ENCODE data around the gene TRIM25. TPM values are rescaled to one million over a fixed set of nuclear protein-coding genes. Genes with fewer than 3 reads are reported as not detected.

TRIM25 gene
- total and polyA plus RNA-seq, 2 experiments from 2014 or later = 7.3 to 13.8 TPM

DNA sequence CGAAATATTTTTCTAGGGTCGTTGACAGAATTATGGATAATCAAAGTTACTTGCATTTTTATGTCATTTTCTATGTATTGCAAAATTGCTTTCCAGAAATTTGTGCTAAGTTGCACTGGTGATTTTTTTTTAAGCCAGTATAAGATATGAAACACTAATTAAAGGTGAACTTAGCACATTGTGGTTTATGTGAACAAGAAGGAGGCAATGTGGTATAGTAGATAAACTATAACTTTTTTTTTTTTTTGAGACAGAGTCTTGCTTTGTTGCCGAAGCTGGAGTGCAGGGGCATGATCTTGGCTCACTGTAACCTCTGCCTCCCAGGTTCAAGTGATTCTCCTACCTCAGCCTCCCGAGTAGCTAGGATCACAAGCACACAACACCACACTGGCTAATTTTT, 66.7 kb downstream of the TRIM25 start:
- no peak for DNase-seq (ENCODE audit: low read depth in 1 of 2, low spot score in 1 of 2)
- Histone ChIP-seq H3K27ac (no peak overlapping the region), H3K4me3 (no peak overlapping the region), H3K4me1 (ENCODE audit: low read depth) (peaks cover 7% of the 10 kb centered on the region), H3K36me3 (peaks cover 3% of the 10 kb centered on the region), H3K9me3 (ENCODE audit: low read depth) (no peaks in the 10 kb centered on the region), H3K27me3 (no peaks in the 10 kb centered on the region)
- TF ChIP-seq, protein P1, sequence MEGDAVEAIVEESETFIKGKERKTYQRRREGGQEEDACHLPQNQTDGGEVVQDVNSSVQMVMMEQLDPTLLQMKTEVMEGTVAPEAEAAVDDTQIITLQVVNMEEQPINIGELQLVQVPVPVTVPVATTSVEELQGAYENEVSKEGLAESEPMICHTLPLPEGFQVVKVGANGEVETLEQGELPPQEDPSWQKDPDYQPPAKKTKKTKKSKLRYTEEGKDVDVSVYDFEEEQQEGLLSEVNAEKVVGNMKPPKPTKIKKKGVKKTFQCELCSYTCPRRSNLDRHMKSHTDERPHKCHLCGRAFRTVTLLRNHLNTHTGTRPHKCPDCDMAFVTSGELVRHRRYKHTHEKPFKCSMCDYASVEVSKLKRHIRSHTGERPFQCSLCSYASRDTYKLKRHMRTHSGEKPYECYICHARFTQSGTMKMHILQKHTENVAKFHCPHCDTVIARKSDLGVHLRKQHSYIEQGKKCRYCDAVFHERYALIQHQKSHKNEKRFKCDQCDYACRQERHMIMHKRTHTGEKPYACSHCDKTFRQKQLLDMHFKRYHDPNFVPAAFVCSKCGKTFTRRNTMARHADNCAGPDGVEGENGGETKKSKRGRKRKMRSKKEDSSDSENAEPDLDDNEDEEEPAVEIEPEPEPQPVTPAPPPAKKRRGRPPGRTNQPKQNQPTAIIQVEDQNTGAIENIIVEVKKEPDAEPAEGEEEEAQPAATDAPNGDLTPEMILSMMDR (IDR thresholded peaks at IDR 0.05; ENCODE audit: low read depth, low read length) = no peak

DNA sequence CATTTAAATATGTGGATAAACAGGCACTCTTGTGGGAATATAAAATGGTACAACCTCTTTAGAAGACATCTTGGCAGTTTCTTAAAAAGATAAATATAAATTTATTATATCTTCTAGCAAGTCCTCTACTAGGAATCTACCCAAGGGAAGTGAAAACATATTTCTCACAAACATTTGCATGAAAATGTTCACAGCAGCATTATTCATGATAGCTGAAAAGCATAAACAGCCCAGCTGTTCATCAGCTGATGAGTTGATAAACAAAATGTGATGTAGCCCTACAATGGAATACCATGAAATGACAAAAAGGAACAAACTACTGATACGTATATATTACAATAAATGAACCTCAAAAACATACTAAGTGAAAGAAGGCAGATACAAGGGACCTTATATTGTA, 67.9 kb downstream of the TRIM25 start:
- no peaks in the 10 kb centered on the region for H3K27me3 ChIP-seq
- TF ChIP-seq, protein P1 (IDR thresholded peaks at IDR 0.05; ENCODE audit: low read depth, low read length) = no peak
- no peak for DNase-seq (ENCODE audit: low read depth in 1 of 2, low spot score in 1 of 2)
- H3K4me3 ChIP-seq = no peak overlapping the region
- H3K9me3 ChIP-seq (ENCODE audit: low read depth) = no peaks in the 10 kb centered on the region
- H3K4me1 ChIP-seq (ENCODE audit: low read depth) = peaks cover 7% of the 10 kb centered on the region
- no peak overlapping the region for H3K27ac ChIP-seq
- peaks cover 3% of the 10 kb centered on the region for H3K36me3 ChIP-seq

DNA sequence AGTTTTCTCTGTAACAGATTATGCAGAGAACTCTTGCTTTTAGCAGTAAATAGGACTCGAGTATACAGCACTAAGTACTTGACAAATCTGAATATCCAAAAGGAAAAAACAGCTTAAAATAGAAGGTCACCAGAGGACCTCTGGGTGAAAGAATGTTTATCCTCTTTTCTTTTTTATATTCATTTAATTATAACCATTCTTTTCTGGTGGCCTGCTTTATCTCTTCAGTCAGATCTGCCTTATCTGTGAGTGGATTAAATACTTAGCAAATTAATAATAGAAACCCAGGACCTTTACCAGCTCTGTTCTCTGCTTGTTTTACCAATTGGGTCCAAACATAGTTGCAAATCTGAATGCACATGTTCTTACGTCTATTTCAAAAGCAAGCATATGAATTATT, 71.3 kb downstream of the TRIM25 start:
- DNase-seq (ENCODE audit: low read depth in 1 of 2, low spot score in 1 of 2) = no peak
- TF ChIP-seq, protein P1 (IDR thresholded peaks at IDR 0.05; ENCODE audit: low read depth, low read length) = no peak
- Histone ChIP-seq H3K4me1 (ENCODE audit: low read depth) (peaks cover 7% of the 10 kb centered on the region), H3K27me3 (no peaks in the 10 kb centered on the region), H3K27ac (no peak overlapping the region), H3K4me3 (no peak overlapping the region), H3K9me3 (ENCODE audit: low read depth) (no peaks in the 10 kb centered on the region), H3K36me3 (no peaks in the 10 kb centered on the region)

DNA sequence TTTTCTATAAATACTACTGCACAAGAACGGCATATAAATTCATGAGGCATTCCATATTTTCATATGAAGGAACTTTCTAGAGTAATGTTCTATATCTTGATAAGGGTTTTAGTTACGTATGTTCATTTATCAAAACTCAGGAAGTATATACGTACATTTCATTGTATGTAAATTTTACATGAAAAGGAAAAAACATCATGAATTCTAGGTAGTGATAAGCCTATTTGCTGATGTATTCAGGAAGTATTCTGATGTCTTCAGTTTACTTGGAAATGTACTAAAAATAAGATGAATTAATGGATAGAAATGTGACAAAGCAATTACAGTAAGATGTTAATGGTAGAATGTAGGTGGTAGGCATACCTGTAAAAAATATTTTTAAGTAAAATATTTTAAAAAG, 75.2 kb downstream of the TRIM25 start:
- TF ChIP-seq, protein P1 (IDR thresholded peaks at IDR 0.05; ENCODE audit: low read depth, low read length) = no peak
- DNase-seq (ENCODE audit: low read depth in 1 of 2, low spot score in 1 of 2) = no peak
- Histone ChIP-seq H3K4me1 (ENCODE audit: low read depth) (peaks cover 7% of the 10 kb centered on the region), H3K27ac (no peak overlapping the region), H3K27me3 (peaks cover 13% of the 10 kb centered on the region), H3K36me3 (no peaks in the 10 kb centered on the region), H3K4me3 (no peak overlapping the region), H3K9me3 (ENCODE audit: low read depth) (no peaks in the 10 kb centered on the region)

Other genes with a start within 250 kb of the TRIM25 start
- gene C17orf67, start 80.1 kb downstream of the TRIM25 start, total RNA-seq = 0.32 and 0.74 TPM in 2 replicates
- gene C17orf67, start 80.1 kb downstream of the TRIM25 start, polyA plus RNA-seq = 1.9 and 2.6 TPM in 2 replicates
- 6.3 and 6.4 TPM in 2 replicates for gene DGKE, start 79.9 kb downstream of the TRIM25 start, total RNA-seq
- gene DGKE, start 79.9 kb downstream of the TRIM25 start, polyA plus RNA-seq = 5.0 and 7.3 TPM in 2 replicates
- gene COIL, start 47.0 kb upstream of the TRIM25 start, total RNA-seq = 17.2 and 19.9 TPM in 2 replicates
- 16.3 and 23.3 TPM in 2 replicates for gene COIL, start 47.0 kb upstream of the TRIM25 start, polyA plus RNA-seq
- 25.9 and 41.9 TPM in 2 replicates for gene SCPEP1, start 64.1 kb upstream of the TRIM25 start, total RNA-seq
- 40.2 and 50.5 TPM in 2 replicates for gene SCPEP1, start 64.1 kb upstream of the TRIM25 start, polyA plus RNA-seq
- 65.4 and 81.4 TPM in 2 replicates for gene AKAP1, start 171.2 kb upstream of the TRIM25 start, total RNA-seq
- gene AKAP1, start 171.2 kb upstream of the TRIM25 start, polyA plus RNA-seq = 35.3 and 56.6 TPM in 2 replicates